Activated T-cell treated with anti-CD3 and anti-CD28 coated beads, Interleukin-2, amount 50 U/mL, for 4 hours (primary cell): Measurements from ENCODE around the gene MINAR2. TPM values are rescaled to one million over a fixed set of nuclear protein-coding genes. Genes with fewer than 3 reads are reported as not detected.

Experiments
- total RNA-seq, 3 donors: library from RNA; stranded (reverse); gene quantifications; one replicate each; pipeline ENCODE4 v1.2.1, GENCODE V29; 2021

MINAR2 gene
- total RNA-seq, 3 donors from 2014 or later: not detected

Other genes with a start within 250 kb of the MINAR2 start
- not detected for gene CHSY3, start 156.4 kb downstream of the MINAR2 start, total RNA-seq